ENCODE results near the gene BSDC1. TPM values are rescaled to one million over a fixed set of nuclear protein-coding genes. Genes with fewer than 3 reads are reported as not detected.

BSDC1 gene
- total RNA-seq, 1 experiment from 2014 or later = 64.9 TPM

GRCh38 chr1:32341186-32341757 is 53.0 kb downstream of the BSDC1 start:
- TF ChIP-seq REST (IDR thresholded peaks at IDR 0.05; ENCODE audit: insufficient read depth in 1 of 2, low read depth in 2 of 2, low read length in 1 of 2) (no peak), SIN3A (IDR thresholded peaks at IDR 0.05; ENCODE audit: borderline replicate concordance, insufficient read depth, low read depth, low read length) (no peak), POLR2AphosphoS5 (IDR thresholded peaks at IDR 0.05; ENCODE audit: low read depth, low read length) (no peak), TCF7L2 (IDR thresholded peaks at IDR 0.05; ENCODE audit: low read depth, low read length) (no peak)
- TF ChIP-seq, protein P1, sequence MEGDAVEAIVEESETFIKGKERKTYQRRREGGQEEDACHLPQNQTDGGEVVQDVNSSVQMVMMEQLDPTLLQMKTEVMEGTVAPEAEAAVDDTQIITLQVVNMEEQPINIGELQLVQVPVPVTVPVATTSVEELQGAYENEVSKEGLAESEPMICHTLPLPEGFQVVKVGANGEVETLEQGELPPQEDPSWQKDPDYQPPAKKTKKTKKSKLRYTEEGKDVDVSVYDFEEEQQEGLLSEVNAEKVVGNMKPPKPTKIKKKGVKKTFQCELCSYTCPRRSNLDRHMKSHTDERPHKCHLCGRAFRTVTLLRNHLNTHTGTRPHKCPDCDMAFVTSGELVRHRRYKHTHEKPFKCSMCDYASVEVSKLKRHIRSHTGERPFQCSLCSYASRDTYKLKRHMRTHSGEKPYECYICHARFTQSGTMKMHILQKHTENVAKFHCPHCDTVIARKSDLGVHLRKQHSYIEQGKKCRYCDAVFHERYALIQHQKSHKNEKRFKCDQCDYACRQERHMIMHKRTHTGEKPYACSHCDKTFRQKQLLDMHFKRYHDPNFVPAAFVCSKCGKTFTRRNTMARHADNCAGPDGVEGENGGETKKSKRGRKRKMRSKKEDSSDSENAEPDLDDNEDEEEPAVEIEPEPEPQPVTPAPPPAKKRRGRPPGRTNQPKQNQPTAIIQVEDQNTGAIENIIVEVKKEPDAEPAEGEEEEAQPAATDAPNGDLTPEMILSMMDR (IDR thresholded peaks at IDR 0.05) = no peak
- ChIA-PET POLR2A (no interaction called here), CTCF (no interaction called here)
- DNase-seq (ENCODE audit: low read depth, low spot score) (no peak), ATAC-seq (no peak)
- no TSS peak for BruUV-seq (replicated peaks)
- Histone ChIP-seq H3K4me3 (ENCODE audit: low read depth in 2 of 2, low read length in 2 of 2) (no peak overlapping the region), H3K36me3 (ENCODE audit: control insufficient read depth, insufficient read depth, low read length) (no peaks in the 10 kb centered on the region), H3K4me1 (ENCODE audit: control insufficient read depth, insufficient read depth, low read length) (peaks cover 25% of the 10 kb centered on the region), H3K27me3 (ENCODE audit: control insufficient read depth, insufficient read depth, low read length) (no peaks in the 10 kb centered on the region), H3K9me3 (ENCODE audit: control insufficient read depth, insufficient read depth, low read depth, low read length) (no peaks in the 10 kb centered on the region), H3K27ac (ENCODE audit: low read length) (no peak overlapping the region)
- intact Hi-C loops (cut with micrococcal nuclease; ENCODE audit: unreplicated experiment) = no loop called here
- in situ Hi-C loops (cut with HindIII; ENCODE audit: low pct_unique_long_range_greater_than_20kb, low sequenced_read_pairs) = no loop called here

DNA sequence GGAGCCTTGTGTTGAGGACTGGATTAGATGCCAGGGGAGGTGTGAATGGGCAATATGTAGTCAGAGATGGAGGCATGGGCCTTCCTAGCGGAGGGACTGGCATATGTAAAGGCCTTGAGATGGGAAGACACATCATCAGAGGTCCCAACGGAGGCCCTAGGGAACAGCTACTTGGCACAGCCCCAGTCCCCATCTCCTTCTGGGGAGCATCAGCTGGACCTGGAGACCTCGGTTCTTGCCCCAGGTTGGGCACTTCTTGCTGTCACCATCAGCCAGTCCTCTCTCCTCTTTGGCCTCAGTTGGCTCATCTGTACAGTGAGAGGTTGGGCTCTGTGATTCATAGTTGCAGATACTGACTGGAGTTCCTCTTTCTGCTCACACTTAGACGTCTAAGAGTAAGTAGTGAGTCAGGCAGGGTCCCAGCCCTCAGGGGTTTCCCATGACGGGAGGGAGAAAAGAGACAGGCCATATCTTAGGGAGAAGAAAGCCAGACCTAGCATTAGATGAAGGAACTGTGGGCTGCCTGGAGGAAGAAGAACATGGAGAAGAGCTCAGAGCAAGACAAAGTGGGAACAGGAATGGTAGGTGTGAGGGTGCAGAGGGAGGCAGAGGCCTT is 54.8 kb downstream of the BSDC1 start:
- ATAC-seq = no peak
- no peaks in the 10 kb centered on the region for H3K9me3 ChIP-seq (ENCODE audit: control insufficient read depth, insufficient read depth, low read depth, low read length)
- POLR2A ChIA-PET = no interaction called here
- CTCF ChIA-PET = no interaction called here
- H3K36me3 ChIP-seq (ENCODE audit: control insufficient read depth, insufficient read depth, low read length) = no peaks in the 10 kb centered on the region; the same call in 1 of the 2 replicates
- no peak for TF ChIP-seq SIN3A (IDR thresholded peaks at IDR 0.05; ENCODE audit: borderline replicate concordance, insufficient read depth, low read depth, low read length)
- TF ChIP-seq TCF7L2 (IDR thresholded peaks at IDR 0.05; ENCODE audit: low read depth, low read length) = no peak
- TF ChIP-seq POLR2AphosphoS5 (IDR thresholded peaks at IDR 0.05; ENCODE audit: low read depth, low read length) = no peak
- TF ChIP-seq, protein P1 (IDR thresholded peaks at IDR 0.05) = no peak
- no peak for TF ChIP-seq REST (IDR thresholded peaks at IDR 0.05; ENCODE audit: insufficient read depth in 1 of 2, low read depth in 2 of 2, low read length in 1 of 2)
- no peak overlapping the region for H3K4me3 ChIP-seq (ENCODE audit: low read depth in 2 of 2, low read length in 2 of 2)
- in situ Hi-C loops (cut with HindIII; ENCODE audit: low pct_unique_long_range_greater_than_20kb, low sequenced_read_pairs) (no loop called here), intact Hi-C loops (cut with micrococcal nuclease; ENCODE audit: unreplicated experiment) (no loop called here)
- peaks cover 25% of the 10 kb centered on the region for H3K4me1 ChIP-seq (ENCODE audit: control insufficient read depth, insufficient read depth, low read length)
- no peak for DNase-seq (ENCODE audit: low read depth, low spot score)
- no peaks in the 10 kb centered on the region for H3K27me3 ChIP-seq (ENCODE audit: control insufficient read depth, insufficient read depth, low read length)
- BruUV-seq (replicated peaks) = no TSS peak
- H3K27ac ChIP-seq (ENCODE audit: low read length) = no peak overlapping the region; the same call in 1 of the 2 replicates
